SK-N-SH (cell line): ENCODE measurements around the gene ACVR1C. TPM values are rescaled to one million over a fixed set of nuclear protein-coding genes. Genes with fewer than 3 reads are reported as not detected.

Experiments used
- CTCF ChIA-PET: fragments of 300-600, 350-600 bp; formaldehyde crosslinking; extraction: SDS; loops from one replicate; lab custom pipeline; 2021; lab: Yijun Ruan, JAX
- POLR2A ChIA-PET: fragments of 350-600 bp; sonication (Branson Sonifier 250); formaldehyde crosslinking; extraction: SDS; loops from one replicate; lab custom pipeline; 2020; ENCODE audit warnings: antibody characterized with exemption, inconsistent platforms; lab: Yijun Ruan, JAX
- DNase-seq: peaks from one replicate; pipeline ENCODE4 v3.0.0; 2012
- H2AFZ ChIP-seq: fragments of 200-600 bp; sonication (generic); 2 replicates; pipeline ENCODE4 v1.8.1; 2016; ENCODE audit warnings: antibody characterized with exemption, mild to moderate bottlenecking, low read depth
- H3F3A ChIP-seq: fragments of 200-600 bp; sonication (generic); replicated peaks from 2 replicates; pipeline ENCODE3; 2016; ENCODE audit warnings: antibody characterized with exemption, mild to moderate bottlenecking; ENCODE audit not compliant: insufficient read depth
- H3K27ac ChIP-seq, 2 experiments: fragments of 200-500 bp in 1 of 2; fragments of 200-600 bp in 1 of 2; sonication (Bioruptor generic) in 1 of 2; sonication (generic), shearing (Covaris generic) in 1 of 2; 2 replicates each; pipeline versions ENCODE4 v1.5.1 to v1.6.1; 2014 to 2016; ENCODE audit warnings: low read depth in 2 of 2, inconsistent platforms in 1 of 2, low read length in 1 of 2, mild to moderate bottlenecking in 1 of 2, mixed read lengths in 1 of 2
- H3K27me3 ChIP-seq: fragments of 200-600 bp; sonication (generic), shearing (Covaris generic); 2 replicates; pipeline ENCODE4 v1.6.1; 2016; ENCODE audit warnings: mixed run types; ENCODE audit not compliant: insufficient read depth
- H3K36me3 ChIP-seq, 2 experiments: fragments of 200-500 bp in 1 of 2; fragments of 200-600 bp in 1 of 2; sonication (Bioruptor generic) in 1 of 2; sonication (generic) in 1 of 2; replicated peaks in 1 of 2; 2 replicates each; pipeline versions ENCODE3 to v1.5.1; 2014 to 2016; ENCODE audit warnings: low read length in 1 of 2, mild to moderate bottlenecking in 1 of 2; ENCODE audit not compliant: insufficient read depth in 2 of 2, control insufficient read depth in 1 of 2
- H3K4me1 ChIP-seq, 2 experiments: fragments of 200-500 bp in 1 of 2; fragments of 200-600 bp in 1 of 2; sonication (Bioruptor generic) in 1 of 2; sonication (generic), shearing (Covaris generic) in 1 of 2; 2 replicates each; pipeline versions ENCODE4 v1.5.1 to v1.6.1; 2014 to 2016; ENCODE audit warnings: low read depth in 1 of 2, low read length in 1 of 2, mixed run types in 1 of 2; ENCODE audit not compliant: insufficient read depth in 2 of 2, control insufficient read depth in 1 of 2
- H3K4me2 ChIP-seq: fragments of 200-600 bp; sonication (generic), shearing (Covaris generic); 2 replicates; pipeline ENCODE4 v1.6.1; 2017; ENCODE audit warnings: mixed run types
- H3K4me3 ChIP-seq, 2 experiments: fragments of 200-500 bp in 1 of 2; fragments of 200-600 bp in 1 of 2; sonication (Bioruptor generic) in 1 of 2; sonication (generic), shearing (Covaris generic) in 1 of 2; 2 replicates each; pipeline versions ENCODE4 v1.5.1 to v1.8.1; 2014 to 2016; ENCODE audit warnings: low read depth in 2 of 2, inconsistent platforms in 1 of 2, low read length in 1 of 2, mild to moderate bottlenecking in 1 of 2, mixed read lengths in 1 of 2, moderate library complexity in 1 of 2
- H3K79me2 ChIP-seq: fragments of 200-600 bp; sonication (generic); 2 replicates; pipeline ENCODE4 v1.8.1; 2017; ENCODE audit warnings: mild to moderate bottlenecking; ENCODE audit not compliant: insufficient read depth
- H3K9ac ChIP-seq: fragments of 200-600 bp; sonication (generic); 2 replicates; pipeline ENCODE4 v1.6.1; 2017; ENCODE audit warnings: mixed run types
- H3K9me2 ChIP-seq: fragments of 200-600 bp; sonication (generic); 2 replicates; pipeline ENCODE4 v1.6.1; 2017; ENCODE audit warnings: mixed run types
- H3K9me3 ChIP-seq: fragments of 200-600 bp; sonication (generic); 2 replicates; pipeline ENCODE4 v1.6.1; 2017; ENCODE audit warnings: mixed run types, mild to moderate bottlenecking, moderate library complexity
- H4K20me1 ChIP-seq: fragments of 200-600 bp; sonication (generic); 2 replicates; pipeline ENCODE4 v1.6.1; 2017; ENCODE audit warnings: mild to moderate bottlenecking, mixed run types; ENCODE audit not compliant: insufficient read depth
- CHD2 ChIP-seq: fragments of 150-350 bp; IDR thresholded peaks from 2 replicates; pipeline ENCODE4 v1.6.1; 2018; ENCODE audit warnings: low read length; ENCODE audit not compliant: partially characterized antibody
- EZH2phosphoT487 ChIP-seq: fragments of 200-600 bp; sonication (generic); IDR thresholded peaks from 2 replicates; pipeline ENCODE4 v1.6.1; 2017; ENCODE audit warnings: low read depth, mixed run types, mild to moderate bottlenecking, antibody characterized with exemption, moderate library complexity, borderline replicate concordance
- FOXJ3 ChIP-seq: sonication (generic); formaldehyde crosslinking; IDR thresholded peaks from 2 replicates; pipeline ENCODE4 v1.5.1; 2020; ENCODE audit warnings: mild to moderate bottlenecking, missing genetic modification reagents
- GABPA ChIP-seq: IDR thresholded peaks from 2 replicates; pipeline ENCODE4 v1.4.0; 2012; ENCODE audit warnings: low read depth, mild to moderate bottlenecking
- JUND ChIP-seq: IDR thresholded peaks from 2 replicates; pipeline ENCODE4 v1.4.0; 2012
- RAD21 ChIP-seq: IDR thresholded peaks from 2 replicates; pipeline ENCODE4 v1.6.1; 2012; ENCODE audit warnings: mild to moderate bottlenecking, low read length
- RCOR1 ChIP-seq: fragments of 150-350 bp; IDR thresholded peaks from 2 replicates; pipeline ENCODE4 v1.6.1; 2017; ENCODE audit warnings: antibody characterized with exemption, low read length
- RXRA ChIP-seq: IDR thresholded peaks from 2 replicates; pipeline ENCODE4 v1.4.0; 2012; ENCODE audit warnings: low read depth, mild to moderate bottlenecking, borderline replicate concordance
- SIN3A ChIP-seq: IDR thresholded peaks from 2 replicates; pipeline ENCODE4 v1.6.1; 2012; ENCODE audit warnings: low read depth, mild to moderate bottlenecking, low read length, moderate library complexity, borderline replicate concordance
- TCF12 ChIP-seq: IDR thresholded peaks from 2 replicates; pipeline ENCODE4 v1.4.0; 2012
- YY1 ChIP-seq: IDR thresholded peaks from 2 replicates; pipeline ENCODE4 v1.4.0; 2012; ENCODE audit warnings: low read depth, mild to moderate bottlenecking
- WGBS: methylation state at CpG from one replicate; pipeline ENCODE4 v1.1.6; 2017; ENCODE audit warnings: low lambda C conversion rate; 5-methylcytosine and 5-hydroxymethylcytosine counted together
- polyA plus RNA-seq, 3 experiments: library from polyadenylated mRNA; depleted of rRNA; stranded (reverse); fragments of >200 nt; gene quantifications; 2 replicates each; pipeline ENCODE4 v1.2.3, GENCODE V29; 2012
- TF ChIP-seq, protein P1 (sequence below): IDR thresholded peaks from 2 replicates; pipeline ENCODE4 v1.4.0; 2012; ENCODE audit warnings: low read depth, borderline replicate concordance
- TF ChIP-seq, protein P2 (sequence below): IDR thresholded peaks from 2 replicates; pipeline ENCODE4 v1.6.1; 2012; ENCODE audit warnings: mild to moderate bottlenecking, low read depth, low read length, moderate library complexity

ACVR1C gene
- polyA plus RNA-seq, 1 of the 3 experiments (the other 2 are of a cell fraction) = 0.03 TPM

GRCh38 chr2:157479081-157480027 is 149.3 kb downstream of the ACVR1C start:
- no peaks in the 10 kb centered on the region for H3F3A ChIP-seq
- H4K20me1 ChIP-seq = no peaks in the 10 kb centered on the region
- no peak overlapping the region for H3K4me3 ChIP-seq
- no peak overlapping the region for H3K27ac ChIP-seq
- H3K9me3 ChIP-seq = no peaks in the 10 kb centered on the region
- H2AFZ ChIP-seq = no peak overlapping the region
- TF ChIP-seq RXRA (no peak), TCF12 (no peak), EZH2phosphoT487 (no peak)
- TF ChIP-seq, all 33 proteins: peak for 0
- H3K36me3 ChIP-seq = no peaks in the 10 kb centered on the region
- no peaks in the 10 kb centered on the region for H3K9me2 ChIP-seq
- H3K9ac ChIP-seq = no peak overlapping the region
- no peak for DNase-seq
- ChIA-PET POLR2A (no interaction called here), CTCF (interaction anchor here (1.1 kb wide), 1 partner anchor 1275 kb away, joined by 3 read pairs; no protein-coding TSS in a partner anchor)
- H3K27me3 ChIP-seq = peaks cover 9% of the 10 kb centered on the region; the same call in 1 of the 2 replicates
- 18% methylated on average over 7 of the region's 7 CpGs for WGBS
- no peak overlapping the region for H3K4me2 ChIP-seq
- H3K4me1 ChIP-seq = no peaks in the 10 kb centered on the region
- H3K79me2 ChIP-seq = no peaks in the 10 kb centered on the region

GRCh38 chr2:157477919-157478318 is 150.7 kb downstream of the ACVR1C start:
- ChIA-PET POLR2A (no interaction called here), CTCF (interaction anchor here (1.5 kb wide), 1 partner anchor 14 kb away, joined by 5 read pairs; no protein-coding TSS in a partner anchor)
- TF ChIP-seq RCOR1 = no peak
- TF ChIP-seq, protein P1, sequence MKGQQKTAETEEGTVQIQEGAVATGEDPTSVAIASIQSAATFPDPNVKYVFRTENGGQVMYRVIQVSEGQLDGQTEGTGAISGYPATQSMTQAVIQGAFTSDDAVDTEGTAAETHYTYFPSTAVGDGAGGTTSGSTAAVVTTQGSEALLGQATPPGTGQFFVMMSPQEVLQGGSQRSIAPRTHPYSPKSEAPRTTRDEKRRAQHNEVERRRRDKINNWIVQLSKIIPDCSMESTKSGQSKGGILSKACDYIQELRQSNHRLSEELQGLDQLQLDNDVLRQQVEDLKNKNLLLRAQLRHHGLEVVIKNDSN = no peak
- TF ChIP-seq RAD21 = no peak
- TF ChIP-seq CHD2 = no peak
- TF ChIP-seq, protein P2, sequence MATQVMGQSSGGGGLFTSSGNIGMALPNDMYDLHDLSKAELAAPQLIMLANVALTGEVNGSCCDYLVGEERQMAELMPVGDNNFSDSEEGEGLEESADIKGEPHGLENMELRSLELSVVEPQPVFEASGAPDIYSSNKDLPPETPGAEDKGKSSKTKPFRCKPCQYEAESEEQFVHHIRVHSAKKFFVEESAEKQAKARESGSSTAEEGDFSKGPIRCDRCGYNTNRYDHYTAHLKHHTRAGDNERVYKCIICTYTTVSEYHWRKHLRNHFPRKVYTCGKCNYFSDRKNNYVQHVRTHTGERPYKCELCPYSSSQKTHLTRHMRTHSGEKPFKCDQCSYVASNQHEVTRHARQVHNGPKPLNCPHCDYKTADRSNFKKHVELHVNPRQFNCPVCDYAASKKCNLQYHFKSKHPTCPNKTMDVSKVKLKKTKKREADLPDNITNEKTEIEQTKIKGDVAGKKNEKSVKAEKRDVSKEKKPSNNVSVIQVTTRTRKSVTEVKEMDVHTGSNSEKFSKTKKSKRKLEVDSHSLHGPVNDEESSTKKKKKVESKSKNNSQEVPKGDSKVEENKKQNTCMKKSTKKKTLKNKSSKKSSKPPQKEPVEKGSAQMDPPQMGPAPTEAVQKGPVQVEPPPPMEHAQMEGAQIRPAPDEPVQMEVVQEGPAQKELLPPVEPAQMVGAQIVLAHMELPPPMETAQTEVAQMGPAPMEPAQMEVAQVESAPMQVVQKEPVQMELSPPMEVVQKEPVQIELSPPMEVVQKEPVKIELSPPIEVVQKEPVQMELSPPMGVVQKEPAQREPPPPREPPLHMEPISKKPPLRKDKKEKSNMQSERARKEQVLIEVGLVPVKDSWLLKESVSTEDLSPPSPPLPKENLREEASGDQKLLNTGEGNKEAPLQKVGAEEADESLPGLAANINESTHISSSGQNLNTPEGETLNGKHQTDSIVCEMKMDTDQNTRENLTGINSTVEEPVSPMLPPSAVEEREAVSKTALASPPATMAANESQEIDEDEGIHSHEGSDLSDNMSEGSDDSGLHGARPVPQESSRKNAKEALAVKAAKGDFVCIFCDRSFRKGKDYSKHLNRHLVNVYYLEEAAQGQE = no peak
- TF ChIP-seq JUND = no peak
- no peak for TF ChIP-seq SIN3A
- TF ChIP-seq FOXJ3 (CRISPR knock-in tag) = no peak
- TF ChIP-seq GABPA = no peak
- no peak for TF ChIP-seq YY1
- Histone ChIP-seq H3K9me3 (no peaks in the 10 kb centered on the region), H3K36me3 (no peaks in the 10 kb centered on the region), H3K4me1 (no peaks in the 10 kb centered on the region), H3K9ac (no peak overlapping the region), H3K27me3 (peaks cover 9% of the 10 kb centered on the region; the same call in 1 of the 2 replicates), H3K9me2 (no peaks in the 10 kb centered on the region), H3F3A (no peaks in the 10 kb centered on the region), H2AFZ (no peak overlapping the region), H3K79me2 (no peaks in the 10 kb centered on the region), H3K4me2 (no peak overlapping the region), H3K27ac (no peak overlapping the region), H4K20me1 (no peaks in the 10 kb centered on the region), H3K4me3 (no peak overlapping the region)
- no peak for DNase-seq
